Activated T-cell treated with anti-CD3 and anti-CD28 coated beads for 4 hours (primary cell): ENCODE results near the gene CCSER1.
"Not testable (repeated sequence)": the region's sequence is repeated elsewhere in the genome, so short reads cannot be mapped to it uniquely, and the experiment has no call there.

Experiments
- DNase-seq: peaks from one replicate; pipeline ENCODE4 v3.0.0-alpha.2; 2020

Gene CCSER1

DNA sequence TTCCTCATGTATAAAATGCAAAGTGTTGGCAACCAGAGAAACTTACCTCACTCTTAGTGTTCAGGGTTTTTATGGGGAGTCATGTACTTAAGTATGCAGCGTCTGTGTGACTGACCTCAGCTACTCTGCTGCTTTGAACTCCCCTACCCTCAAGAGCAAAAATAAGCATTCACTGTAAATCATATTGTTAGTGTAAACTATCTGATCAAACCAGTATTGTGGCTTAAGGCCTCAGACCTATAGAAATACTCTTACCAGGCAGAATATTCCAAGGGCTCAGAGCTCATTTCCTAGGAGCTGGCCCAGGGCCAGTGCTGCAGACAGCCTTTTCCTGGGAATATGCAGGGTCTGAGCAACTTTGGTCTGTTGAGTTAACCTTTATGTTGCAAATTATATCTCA lies 453.1 kb downstream of the CCSER1 start:
- no peak for DNase-seq

GRCh38 chr4:90582087-90582486 lies 454.9 kb downstream of the CCSER1 start:
- DNase-seq = no peak

DNA sequence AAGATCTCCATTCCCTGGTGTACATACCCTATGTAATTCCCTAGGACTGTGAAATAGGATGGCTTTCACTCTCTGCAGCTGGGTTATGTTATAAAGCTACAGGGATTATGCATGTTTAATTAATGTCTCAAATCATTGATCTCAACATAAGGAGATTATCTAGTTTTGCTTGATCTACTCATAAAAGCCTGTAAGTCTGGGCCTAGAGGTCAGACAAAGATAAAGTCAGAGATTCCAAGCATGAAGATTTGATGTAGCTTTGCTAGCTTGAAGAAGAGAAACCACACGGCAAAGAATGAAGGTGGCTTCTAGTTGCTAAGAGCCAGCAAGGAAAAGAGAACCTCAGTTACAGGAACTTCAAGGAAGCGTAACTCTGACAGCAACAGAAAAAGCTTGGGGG lies 456.9 kb downstream of the CCSER1 start:
- DNase-seq = no peak

DNA sequence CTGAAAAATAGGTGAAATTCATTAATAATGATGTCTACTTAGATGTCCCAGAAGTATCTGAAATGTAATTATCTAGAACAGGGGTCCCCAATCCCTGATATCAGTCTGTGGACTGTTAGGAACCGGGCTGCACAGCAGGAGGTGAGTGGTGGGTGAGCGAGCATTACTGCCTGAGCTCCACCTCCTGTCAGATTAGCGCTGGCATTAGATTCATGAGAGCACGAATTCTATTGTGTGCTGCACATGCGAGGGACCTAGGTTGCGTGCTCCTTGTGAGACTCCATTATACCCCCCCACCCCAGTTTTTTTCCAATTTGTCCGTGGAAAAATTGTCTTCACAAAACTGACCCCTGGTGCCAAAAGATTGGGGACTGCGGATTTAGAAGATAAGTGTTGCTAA lies 458.8 kb downstream of the CCSER1 start:
- no peak for DNase-seq

DNA sequence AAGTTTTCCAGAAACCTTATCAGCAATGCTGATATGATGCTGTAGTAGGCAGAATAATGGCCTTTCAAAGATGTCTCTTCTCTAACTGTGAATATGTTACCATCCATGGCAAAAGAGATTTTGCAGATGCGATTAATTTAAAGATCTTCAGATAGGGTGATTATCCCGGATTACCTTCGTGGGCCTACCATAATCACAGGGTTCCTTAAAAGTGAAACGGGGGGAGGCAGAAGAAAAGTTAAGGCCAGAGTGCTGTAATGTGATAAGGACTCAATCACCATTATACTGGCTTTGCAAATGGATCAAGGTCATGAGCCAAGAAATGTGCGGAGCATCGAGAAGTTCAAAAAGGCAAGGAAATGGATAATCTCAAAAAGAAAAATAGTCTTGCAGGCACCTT lies 459.6 kb downstream of the CCSER1 start:
- DNase-seq = no peak

GRCh38 chr4:90597927-90598326 lies 470.7 kb downstream of the CCSER1 start:
- no peak for DNase-seq

DNA sequence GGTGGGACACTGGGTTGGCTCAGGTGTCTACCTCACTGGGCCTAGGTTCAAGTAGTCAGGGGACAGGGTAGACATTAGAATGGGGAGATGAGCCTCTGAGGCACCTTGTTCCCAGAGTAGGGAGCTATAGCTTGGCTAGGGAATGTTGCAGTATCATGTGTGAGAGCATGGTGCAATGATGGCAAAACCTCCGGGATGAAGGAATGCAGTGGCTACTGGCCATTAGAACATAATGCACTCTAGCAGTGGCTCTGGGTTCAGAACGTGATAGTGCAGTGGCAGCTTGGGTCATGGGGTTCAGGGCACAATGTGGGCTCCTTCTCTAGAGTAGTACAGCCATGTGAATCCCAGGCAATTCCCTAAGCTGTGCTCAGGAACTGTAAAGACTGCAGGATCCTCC lies 471.5 kb downstream of the CCSER1 start:
- no peak for DNase-seq

GRCh38 chr4:90602726-90603125 lies 475.5 kb downstream of the CCSER1 start:
- no peak for DNase-seq

DNA sequence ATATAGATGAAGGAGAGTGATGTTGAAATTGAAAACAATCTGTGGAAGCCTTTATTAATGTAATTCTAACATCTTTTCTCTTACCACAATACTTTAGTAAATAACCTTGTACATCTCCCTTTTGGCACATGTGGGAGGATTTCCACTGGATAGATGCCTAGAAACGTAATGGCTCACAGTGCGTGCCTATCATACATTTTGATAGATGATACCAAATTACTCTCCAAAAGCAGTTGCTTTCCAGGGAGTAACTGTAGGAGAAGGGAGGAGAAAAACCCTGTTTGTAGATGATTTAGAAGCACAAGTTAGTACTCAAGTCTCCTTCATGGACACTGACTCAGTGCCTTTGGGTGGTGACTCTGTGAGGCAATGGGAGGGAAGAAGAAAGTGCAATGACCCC lies 476.3 kb downstream of the CCSER1 start:
- DNase-seq = no peak

DNA sequence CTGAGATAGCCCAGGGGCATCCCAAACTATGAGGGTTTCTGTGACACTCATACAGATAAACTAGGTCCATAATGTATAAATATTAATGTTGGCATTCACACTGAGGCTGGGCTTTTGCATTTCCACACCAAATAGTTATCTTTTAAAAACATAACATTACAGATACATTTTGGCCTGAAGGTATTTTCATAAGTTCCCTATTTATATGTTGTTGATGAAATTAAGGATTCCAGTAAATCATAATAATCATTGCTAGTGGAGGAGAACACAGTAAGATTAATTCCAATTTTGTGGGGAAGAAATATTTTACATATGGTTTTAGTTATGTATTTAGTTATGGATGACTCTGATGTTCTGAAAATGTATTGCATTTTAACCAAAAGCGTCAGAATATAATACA lies 479.6 kb downstream of the CCSER1 start:
- no peak for DNase-seq

GRCh38 chr4:90614371-90614770 lies 487.2 kb downstream of the CCSER1 start:
- no peak for DNase-seq

DNA sequence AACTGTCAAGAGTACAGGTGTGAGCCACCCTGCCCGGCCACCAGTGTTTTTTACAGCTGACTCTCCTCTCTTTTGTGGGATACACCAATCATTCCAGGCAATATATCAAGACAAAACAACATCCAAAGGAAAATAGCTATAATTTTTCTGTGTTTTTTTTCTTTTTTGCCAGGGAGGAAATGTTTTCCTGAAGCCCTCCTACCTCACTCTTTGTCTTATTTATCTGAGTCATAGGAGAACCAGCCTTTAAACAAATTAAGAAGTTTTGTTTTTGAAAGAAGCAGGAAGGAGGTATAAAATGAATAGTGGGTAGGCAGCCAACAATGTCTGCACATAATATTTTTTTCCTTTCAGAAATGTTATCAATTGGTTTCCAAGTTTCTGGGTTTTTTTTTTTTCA lies 493.9 kb downstream of the CCSER1 start:
- DNase-seq = no peak

- DNase-seq = no peak
Observed at GRCh38 chr4:90624781-90625180, 497.6 kb downstream of the CCSER1 start.

GRCh38 chr4:90641861-90642599 lies 514.8 kb downstream of the CCSER1 start:
- no peak for DNase-seq

GRCh38 chr4:90643156-90643555 lies 516.0 kb downstream of the CCSER1 start:
- no peak for DNase-seq

- no peak for DNase-seq
Observed at GRCh38 chr4:90648311-90648710, 521.1 kb downstream of the CCSER1 start.

GRCh38 chr4:90648791-90649190 lies 521.6 kb downstream of the CCSER1 start:
- DNase-seq = no peak

- no peak for DNase-seq
Observed at GRCh38 chr4:90660672-90661071, 533.5 kb downstream of the CCSER1 start.

DNA sequence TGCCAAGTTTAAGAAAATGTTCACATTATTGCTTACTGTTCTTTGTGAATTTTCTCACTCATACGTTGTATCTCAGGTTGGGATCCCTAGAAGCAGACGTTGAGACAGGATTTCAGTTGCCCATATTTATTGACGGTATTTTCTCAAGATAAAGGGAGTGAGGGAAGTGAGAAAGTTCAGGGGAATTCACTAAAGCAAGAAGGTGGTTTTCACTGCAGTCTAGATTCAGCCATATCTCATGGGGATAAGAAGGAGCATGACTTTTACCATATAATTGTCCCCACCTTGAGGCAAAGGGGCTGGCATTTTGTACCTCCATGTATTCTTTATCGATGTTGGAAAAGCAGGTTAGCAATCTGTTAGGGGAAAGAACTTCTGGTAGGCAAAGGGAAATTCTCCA lies 543.0 kb downstream of the CCSER1 start:
- DNase-seq = no peak

- no peak for DNase-seq
Observed at GRCh38 chr4:90689739-90690138, 562.5 kb downstream of the CCSER1 start.

DNA sequence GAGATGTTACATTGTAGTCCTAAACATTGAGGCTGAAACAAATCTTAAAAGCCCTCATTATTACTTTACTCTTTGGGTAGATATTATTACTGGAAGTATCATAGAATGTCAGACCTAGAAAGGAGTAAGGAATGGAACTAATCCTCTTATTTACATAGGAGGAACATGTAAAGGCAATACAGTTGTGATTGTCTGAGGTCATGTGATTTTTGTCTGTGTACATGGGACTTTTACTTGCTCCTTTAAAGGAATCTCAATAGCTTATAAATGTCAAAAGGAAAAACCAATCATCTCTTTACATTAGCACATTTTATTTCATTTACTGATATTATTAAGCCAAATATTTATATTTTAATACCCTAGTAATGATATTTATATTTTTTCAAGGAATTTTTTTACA lies 568.2 kb downstream of the CCSER1 start:
- no peak for DNase-seq

DNA sequence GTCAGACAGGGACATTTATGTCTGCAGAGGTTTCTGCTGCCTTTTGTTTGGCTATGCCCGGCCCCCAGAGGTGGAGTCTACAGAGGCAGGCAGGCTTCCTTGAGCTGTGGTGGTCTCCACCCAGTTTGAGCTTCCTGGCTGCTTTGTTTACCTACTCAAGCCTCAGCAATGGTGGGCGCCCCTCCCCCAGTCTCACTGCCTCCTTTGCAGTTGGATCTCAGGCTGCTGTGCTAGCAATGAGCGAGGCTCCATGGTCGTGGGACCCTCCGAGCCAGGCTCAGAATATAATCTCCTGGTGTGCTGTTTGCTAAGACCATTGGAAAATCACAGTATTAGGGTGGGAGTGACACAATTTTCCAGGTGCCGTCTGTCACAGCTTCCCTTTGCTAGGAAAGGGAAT lies 578.3 kb downstream of the CCSER1 start:
- DNase-seq = not testable (repeated sequence)

DNA sequence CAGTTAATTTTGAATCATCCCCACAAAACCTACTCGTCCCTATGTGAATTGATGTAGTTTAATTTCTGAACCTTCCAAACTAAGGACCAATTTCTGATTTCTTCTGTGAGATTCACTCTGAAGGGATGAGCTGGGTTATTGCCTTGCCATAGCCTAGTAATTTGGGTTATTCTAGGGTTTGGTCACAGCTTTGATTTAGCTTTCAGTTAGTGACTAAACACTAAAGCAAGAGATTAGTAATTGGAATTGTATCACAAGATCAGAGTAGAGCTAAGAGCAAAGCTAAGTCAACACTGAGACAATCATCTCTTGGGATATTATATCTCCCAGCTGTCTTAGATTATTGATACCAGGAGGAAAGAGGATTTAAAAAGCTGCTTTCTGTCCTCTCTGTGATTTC lies 588.0 kb downstream of the CCSER1 start:
- DNase-seq = no peak

- DNase-seq = no peak
Observed at GRCh38 chr4:90718931-90719330, 591.7 kb downstream of the CCSER1 start.

DNA sequence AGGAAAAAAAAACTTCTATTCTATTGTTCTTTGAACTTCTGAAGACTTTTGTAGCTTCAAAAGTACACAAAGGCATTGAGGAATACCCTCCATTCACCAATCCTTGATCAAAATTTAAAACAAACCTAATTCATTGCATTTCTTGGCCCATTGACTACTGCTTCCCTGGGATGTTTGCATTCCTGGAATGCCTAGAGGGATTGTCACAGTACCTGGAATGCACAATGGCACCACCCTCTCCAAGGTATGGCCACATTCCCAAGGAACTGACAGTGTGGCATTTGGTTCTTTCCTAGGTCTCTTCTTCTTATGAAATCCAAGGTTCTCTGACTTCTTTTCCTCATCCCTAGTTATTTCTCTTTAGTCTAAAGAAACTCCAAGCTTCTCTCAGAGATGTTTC lies 600.7 kb downstream of the CCSER1 start:
- DNase-seq = no peak

- no peak for DNase-seq
Observed at GRCh38 chr4:90730752-90731151, 603.6 kb downstream of the CCSER1 start.
